ENCODE measurements around the gene ARL15.

- TF ChIP-seq POLR2A (IDR thresholded peaks at IDR 0.05) (no peak), POLR2AphosphoS5 (IDR thresholded peaks at IDR 0.05) (no peak)
These were observed 261.2 kb downstream of the ARL15 start for GRCh38 chr5:54049144-54049543.
